ENCODE data around the gene ERI3.

ERI3 gene

DNA sequence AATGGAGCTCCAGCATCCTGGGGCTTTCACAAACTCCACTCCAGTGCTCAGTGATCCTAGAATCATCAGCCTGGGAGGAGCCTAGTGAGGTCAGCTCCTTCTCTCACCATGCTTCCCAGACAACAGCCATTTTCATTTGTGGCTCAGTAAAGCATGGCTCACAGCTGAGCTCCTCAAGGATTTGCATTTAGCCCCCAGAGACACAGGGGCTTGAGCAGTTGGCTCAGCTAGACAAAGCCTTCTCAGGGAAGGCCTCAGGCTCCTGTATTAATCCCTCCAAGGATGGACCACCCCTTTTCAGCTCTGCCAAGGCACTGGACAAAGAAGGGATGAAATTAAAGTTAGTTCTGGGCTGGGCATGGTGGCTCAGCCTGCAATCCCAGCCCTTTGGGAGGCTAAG, 39.5 kb downstream of the ERI3 start:
- TF ChIP-seq, protein P1, sequence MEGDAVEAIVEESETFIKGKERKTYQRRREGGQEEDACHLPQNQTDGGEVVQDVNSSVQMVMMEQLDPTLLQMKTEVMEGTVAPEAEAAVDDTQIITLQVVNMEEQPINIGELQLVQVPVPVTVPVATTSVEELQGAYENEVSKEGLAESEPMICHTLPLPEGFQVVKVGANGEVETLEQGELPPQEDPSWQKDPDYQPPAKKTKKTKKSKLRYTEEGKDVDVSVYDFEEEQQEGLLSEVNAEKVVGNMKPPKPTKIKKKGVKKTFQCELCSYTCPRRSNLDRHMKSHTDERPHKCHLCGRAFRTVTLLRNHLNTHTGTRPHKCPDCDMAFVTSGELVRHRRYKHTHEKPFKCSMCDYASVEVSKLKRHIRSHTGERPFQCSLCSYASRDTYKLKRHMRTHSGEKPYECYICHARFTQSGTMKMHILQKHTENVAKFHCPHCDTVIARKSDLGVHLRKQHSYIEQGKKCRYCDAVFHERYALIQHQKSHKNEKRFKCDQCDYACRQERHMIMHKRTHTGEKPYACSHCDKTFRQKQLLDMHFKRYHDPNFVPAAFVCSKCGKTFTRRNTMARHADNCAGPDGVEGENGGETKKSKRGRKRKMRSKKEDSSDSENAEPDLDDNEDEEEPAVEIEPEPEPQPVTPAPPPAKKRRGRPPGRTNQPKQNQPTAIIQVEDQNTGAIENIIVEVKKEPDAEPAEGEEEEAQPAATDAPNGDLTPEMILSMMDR (conservative IDR thresholded peaks at IDR 0.05; ENCODE audit: low read depth): no peak
- no peak for DNase-seq (ENCODE audit: low spot score)
- H3K27ac ChIP-seq: no peak overlapping the region
- CTCF ChIA-PET: interaction anchor here (0.6 to 1.0 kb wide), 3 partner anchors 11 to 174 kb away, joined by 3 to 6 read pairs (median 3); no protein-coding TSS in a partner anchor
- POLR2A ChIA-PET (ENCODE audit: low non-redundant PET): no interaction called here

DNA sequence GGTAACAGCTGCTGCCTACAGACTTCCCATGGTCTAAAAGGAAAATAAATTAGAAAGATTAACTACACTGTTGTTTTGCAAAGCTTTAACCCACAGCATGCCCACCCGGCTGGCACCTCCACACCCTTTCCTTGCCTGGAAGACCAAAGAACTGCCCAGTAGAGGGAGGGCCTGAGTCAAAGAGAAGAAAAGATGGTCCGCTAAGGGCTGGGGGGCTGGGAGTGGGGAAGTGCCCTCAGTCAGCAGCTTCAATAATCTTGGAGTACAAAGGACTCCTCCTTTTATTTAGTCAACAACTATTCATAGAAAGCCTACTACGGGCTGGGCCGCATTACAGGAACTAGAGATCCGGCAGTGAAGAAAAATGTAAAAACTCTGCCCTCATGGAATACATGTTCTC, 40.6 kb downstream of the ERI3 start:
- ChIA-PET POLR2A (ENCODE audit: low non-redundant PET) (no interaction called here), CTCF (interaction anchor here (1.1 to 1.3 kb wide), 2 partner anchors 15 to 310 kb away, joined by 3 to 4 read pairs; no protein-coding TSS in a partner anchor)
- no peak overlapping the region for H3K27ac ChIP-seq
- TF ChIP-seq, protein P1 (conservative IDR thresholded peaks at IDR 0.05; ENCODE audit: low read depth): no peak
- DNase-seq (ENCODE audit: low spot score): no peak

- TF ChIP-seq, protein P1 (conservative IDR thresholded peaks at IDR 0.05; ENCODE audit: low read depth): no peak
- DNase-seq (ENCODE audit: low spot score): no peak
- no peak overlapping the region for H3K27ac ChIP-seq
- ChIA-PET CTCF (interaction anchor here (1.1 kb wide), 1 partner anchor 311 kb away, joined by 4 read pairs; no protein-coding TSS in a partner anchor), POLR2A (ENCODE audit: low non-redundant PET) (no interaction called here)
These were observed 41.7 kb downstream of the ERI3 start for GRCh38 chr1:44313265-44313918.

- DNase-seq (ENCODE audit: low spot score): no peak
- no peak overlapping the region for H3K27ac ChIP-seq
- POLR2A ChIA-PET (ENCODE audit: low non-redundant PET): interaction anchor here (0.6 kb wide), 1 partner anchor 47 kb away, joined by 5 read pairs; no protein-coding TSS in a partner anchor
- TF ChIP-seq, protein P1 (conservative IDR thresholded peaks at IDR 0.05; ENCODE audit: low read depth): no peak
- CTCF ChIA-PET: no interaction called here
These were observed 42.5 kb downstream of the ERI3 start for GRCh38 chr1:44312399-44313196.

GRCh38 chr1:44310006-44310405, 45.1 kb downstream of the ERI3 start:
- CTCF ChIA-PET: no interaction called here
- POLR2A ChIA-PET (ENCODE audit: low non-redundant PET): no interaction called here

GRCh38 chr1:44305962-44306422, 49.1 kb downstream of the ERI3 start:
- H3K27ac ChIP-seq: no peak overlapping the region
- TF ChIP-seq, protein P1 (conservative IDR thresholded peaks at IDR 0.05; ENCODE audit: low read depth): no peak

More at GRCh38 chr1:44310006-44310405, 45.1 kb downstream of the ERI3 start:
- TF ChIP-seq, protein P1 (conservative IDR thresholded peaks at IDR 0.05; ENCODE audit: low read depth): no peak
- no peak for DNase-seq (ENCODE audit: low spot score)
- no peak overlapping the region for H3K27ac ChIP-seq

More at GRCh38 chr1:44305962-44306422, 49.1 kb downstream of the ERI3 start:
- ChIA-PET CTCF (interaction anchor here (0.7 kb wide), 1 partner anchor 86 kb away, joined by 3 read pairs; no protein-coding TSS in a partner anchor), POLR2A (ENCODE audit: low non-redundant PET) (no interaction called here)
- DNase-seq (ENCODE audit: low spot score): no peak
